Measurements from ENCODE around the gene SCARB1.

SCARB1 gene

GRCh38 chr12:124804011-124804621 lies 59.5 kb downstream of the SCARB1 start:
- DNase-seq (ENCODE audit: low spot score) = no peak
- FAIRE-seq = no peak

DNA sequence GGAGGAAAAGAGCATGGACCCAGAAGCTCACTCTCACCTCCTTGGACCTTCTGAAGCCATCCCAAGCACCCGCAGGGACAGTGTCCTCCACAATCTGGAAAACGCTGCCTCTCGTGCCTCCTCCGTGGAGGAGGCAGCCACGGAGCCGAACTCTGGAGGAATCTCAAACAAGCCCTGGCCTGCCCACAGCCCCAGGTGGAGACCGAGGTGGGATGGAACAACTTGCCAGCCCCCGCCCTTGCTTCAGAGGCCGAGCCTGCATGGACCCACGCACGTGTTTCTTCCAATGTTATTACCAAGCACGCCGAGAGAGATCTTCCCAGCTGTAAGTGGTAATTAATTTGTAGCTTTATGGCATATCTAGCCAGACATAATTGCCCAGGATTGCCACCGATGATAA lies 61.3 kb downstream of the SCARB1 start:
- FAIRE-seq (no peak), DNase-seq (ENCODE audit: low spot score) (no peak)

DNA sequence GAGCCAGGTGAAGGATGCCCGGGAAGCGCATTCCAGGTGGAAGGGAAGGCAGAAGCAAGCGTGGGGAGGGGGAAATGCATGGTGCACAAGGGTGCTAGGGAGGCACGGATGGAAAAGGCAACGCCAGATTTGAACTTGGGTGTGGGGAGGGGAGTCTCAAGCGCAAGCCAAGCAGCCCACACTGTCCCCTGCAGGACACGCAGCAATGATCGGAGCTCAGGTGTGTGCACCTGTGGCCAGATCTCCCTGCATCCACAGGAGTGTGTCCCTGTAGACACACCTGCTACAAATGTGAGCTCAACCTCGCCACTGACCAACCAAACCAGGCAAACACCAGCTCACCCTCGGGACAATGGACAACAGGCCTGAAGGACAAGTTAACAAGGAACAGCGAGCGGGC lies 63.2 kb downstream of the SCARB1 start:
- DNase-seq (ENCODE audit: low spot score) = no peak
- FAIRE-seq = no peak

DNA sequence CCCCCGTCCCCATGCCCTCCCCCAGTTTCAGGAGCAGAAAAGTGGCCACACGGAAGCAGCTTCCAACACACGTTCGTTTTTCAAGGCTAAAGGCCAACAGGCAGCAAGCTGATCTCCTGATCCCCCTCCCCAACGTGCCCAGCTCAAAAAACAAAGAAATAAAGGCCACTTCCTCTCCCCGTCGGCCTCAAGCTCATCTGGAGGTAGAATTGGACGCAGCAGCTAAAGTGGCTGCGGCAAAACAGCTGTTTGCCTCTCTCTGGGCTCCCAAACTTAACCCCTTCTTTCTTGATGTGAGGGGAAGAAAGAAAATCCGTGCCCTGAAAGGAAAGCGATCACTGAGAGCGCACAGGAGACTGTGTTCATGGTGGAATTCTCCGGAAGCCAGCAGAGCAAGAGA lies 66.3 kb downstream of the SCARB1 start:
- DNase-seq (ENCODE audit: low spot score) (no peak), FAIRE-seq (no peak)

GRCh38 chr12:124796303-124796960 lies 67.2 kb downstream of the SCARB1 start:
- no peak for FAIRE-seq
- DNase-seq (ENCODE audit: low spot score) = no peak

DNA sequence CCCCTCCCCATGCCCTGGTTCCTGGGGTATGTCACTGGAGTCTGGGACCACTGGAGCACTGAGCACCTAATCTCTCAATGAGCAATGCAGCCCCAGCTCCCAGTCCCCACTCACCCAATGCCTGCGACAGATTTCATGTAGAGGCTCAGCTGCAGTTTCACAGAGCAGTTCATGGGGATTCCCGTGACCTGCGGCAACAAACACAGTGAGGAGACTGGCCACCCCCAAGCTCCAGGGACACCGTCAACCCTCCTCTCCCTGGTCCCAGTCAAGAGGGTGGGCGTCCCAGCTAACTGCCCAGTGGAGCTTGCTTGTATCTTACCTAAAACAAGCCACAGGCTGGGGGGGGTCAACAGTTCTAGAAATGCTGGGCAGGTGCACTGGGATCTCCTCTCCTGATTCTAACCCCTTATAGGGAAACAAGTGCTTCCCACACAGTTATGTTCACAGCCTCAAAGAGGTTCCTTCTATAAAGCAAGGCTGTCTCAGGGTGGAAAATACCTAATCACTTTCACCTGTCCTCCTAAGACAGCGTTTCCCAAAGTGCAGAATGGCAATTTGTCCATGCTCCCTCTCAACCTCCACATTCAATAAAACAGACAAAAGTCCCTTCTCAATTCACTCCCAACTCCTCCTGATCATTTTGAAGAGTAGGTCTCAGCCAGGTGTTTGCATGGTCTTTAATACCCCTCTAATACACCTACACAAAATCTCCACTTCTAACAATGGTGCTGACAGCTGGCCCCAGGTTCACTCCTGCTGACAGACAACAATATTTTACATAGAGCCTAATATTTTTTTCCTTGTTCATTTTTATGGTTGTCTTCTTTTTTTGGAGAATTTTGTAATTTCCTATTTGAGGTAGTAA lies 68.3 kb downstream of the SCARB1 start:
- FAIRE-seq (no peak), DNase-seq (ENCODE audit: low spot score) (no peak)

DNA sequence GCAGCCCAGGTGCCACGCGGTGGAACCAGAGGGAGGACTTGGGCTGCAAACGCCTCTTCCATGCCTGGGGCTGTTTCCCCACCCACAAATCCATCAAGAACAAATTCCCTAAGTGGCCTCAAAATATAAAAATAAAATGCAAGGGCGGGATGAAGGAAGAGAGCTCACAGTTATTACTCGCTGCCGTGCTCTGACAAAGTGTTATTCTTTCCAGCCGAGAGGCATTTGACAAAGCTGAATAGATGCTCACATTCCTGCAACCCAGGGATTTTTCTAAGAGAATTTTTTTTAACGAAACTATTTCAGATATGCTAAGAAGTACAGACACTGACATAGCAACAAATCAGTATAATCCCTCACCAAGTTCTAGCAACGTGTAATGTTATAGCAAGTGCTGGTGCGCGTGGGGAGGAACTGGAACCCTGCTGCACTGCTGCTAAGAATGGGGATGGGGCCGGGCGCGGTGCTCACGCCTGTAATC lies 70.7 kb downstream of the SCARB1 start:
- DNase-seq (ENCODE audit: low spot score) (no peak), FAIRE-seq (no peak)

GRCh38 chr12:124792156-124792555 lies 71.5 kb downstream of the SCARB1 start:
- DNase-seq (ENCODE audit: low spot score) = no peak
- no peak for FAIRE-seq

DNA sequence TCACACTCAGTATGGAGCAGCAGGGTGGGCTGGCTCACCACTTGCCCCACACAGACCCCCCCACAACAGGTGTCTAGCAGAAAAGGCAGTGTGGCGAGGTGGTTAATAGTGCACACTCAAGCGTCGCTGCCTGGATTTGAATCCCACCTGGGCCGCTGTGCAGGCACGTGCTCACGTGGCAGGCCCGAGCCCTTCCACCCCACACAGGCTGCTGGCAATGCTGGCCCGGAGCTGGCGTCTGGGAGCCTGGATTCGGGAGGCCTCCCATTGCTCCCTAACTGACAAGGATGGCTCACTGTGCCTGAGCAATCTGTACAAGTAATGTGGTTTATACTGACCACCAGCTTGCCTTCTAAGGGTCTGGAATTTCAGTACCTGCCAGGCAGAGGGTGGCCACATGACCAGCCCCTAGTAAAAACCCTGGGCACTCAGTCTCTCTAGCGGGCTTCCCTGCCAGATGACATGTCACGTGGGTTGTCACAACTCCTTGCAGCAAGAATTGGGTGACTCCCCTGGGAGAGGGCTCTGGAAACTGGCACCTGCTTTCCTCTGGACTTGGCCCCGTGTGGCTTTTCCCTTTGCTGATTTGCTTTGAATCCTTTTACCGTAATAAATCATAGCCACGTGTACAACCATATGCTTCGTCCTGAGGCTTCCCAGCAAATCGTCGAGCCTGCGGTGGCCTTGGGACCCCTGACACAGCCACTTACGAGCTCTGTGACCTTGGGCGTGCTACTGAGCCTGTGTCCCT lies 72.8 kb downstream of the SCARB1 start:
- DNase-seq (ENCODE audit: low spot score) = no peak
- FAIRE-seq = no peak

DNA sequence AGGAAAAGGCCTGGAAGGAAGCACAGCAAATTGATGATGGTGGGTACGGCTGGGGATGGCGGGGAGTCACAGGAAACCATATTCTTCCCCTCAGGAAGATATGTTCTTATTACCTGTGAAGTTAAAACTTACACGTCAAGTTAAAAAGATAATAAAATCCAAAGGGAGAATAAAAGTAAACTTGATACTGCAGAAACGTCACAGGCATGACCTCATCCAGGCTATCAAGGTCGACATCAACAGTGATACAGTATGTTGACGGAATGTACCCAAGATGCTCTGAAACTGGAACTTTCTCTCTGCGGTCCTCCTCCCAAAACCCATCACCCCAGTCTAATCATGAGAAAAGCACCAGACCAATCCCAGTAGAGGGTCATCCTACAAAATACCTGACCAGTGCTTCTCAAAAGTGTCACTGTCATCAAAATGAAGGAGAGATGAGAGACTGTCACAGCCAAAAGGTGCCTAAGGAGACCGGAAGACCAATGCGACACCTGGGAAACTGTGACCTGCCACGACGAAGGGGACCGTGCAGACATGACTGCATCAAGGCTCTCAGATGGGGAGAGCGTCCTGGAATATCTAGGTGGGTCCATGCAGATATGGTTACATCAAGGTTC lies 74.6 kb downstream of the SCARB1 start:
- FAIRE-seq (no peak), DNase-seq (ENCODE audit: low spot score) (no peak)

DNA sequence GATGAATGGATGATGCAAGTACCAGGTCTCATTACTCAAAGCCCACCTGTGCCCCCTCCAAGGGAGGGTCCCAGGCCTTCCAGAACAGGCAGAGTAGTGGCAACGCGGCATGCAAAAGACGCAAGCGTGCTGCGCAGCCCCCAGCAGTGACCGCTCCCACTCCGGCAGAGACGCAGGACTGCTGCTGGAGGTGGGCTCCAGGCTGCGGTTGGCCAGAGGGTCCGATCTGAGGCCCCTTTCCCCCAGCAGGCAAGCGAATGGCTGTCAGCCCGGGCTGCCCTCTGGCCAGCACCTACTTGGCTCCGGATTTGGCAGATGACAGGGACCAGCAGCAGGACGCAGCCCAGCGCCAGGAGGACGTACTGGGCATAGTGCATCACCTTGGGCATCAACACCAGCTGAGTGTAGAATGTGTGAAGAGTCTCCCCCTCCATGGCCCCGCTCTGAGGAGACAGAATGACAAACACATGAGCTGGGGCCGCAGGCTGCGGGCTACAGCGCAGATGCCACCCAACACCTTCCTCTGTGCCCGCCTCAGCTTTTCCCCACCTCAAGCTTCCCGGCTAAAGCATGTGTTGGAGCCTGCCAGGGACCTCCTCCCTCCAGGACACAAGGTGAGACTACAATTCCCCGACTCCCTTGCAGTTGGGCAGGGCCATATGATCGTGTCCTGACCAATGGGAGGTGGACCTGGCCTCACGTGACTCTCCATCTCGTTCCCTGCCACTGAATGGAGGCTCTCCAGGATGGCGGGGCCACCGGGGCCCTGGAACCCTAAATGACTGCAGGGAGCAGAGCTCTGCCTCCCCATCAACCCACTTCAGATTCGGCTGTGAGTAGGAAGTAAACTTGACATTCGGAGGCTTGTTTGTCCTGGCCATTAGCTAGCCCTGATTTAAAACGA lies 77.4 kb downstream of the SCARB1 start:
- FAIRE-seq = no peak

GRCh38 chr12:124784871-124785572 lies 78.6 kb downstream of the SCARB1 start:
- FAIRE-seq (no peak), DNase-seq (ENCODE audit: low spot score) (no peak)

More for the DNA sequence above, 77.4 kb downstream of the SCARB1 start:
- DNase-seq (ENCODE audit: low spot score) = no peak

- no peak for FAIRE-seq
These were observed 80.6 kb downstream of the SCARB1 start for GRCh38 chr12:124783087-124783486.

DNA sequence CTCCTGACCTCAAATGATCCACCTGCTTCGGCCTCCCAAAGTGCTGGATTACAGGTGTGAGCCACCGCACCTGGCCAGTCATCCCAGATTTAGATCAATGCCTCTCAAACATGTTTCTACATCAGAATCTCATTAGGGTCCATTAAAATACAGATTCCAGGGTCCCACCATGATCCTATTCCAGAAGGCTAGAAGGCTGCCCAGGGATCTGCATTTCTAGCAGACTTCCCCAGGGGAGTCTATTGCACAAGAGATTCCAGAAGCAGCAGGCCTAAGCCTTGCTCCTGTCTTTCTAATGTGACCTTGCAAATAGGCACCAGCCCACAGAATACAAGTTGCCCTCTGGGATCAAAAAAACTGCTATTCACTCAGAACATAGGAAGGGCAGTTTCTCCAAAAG lies 81.5 kb downstream of the SCARB1 start:
- no peak for DNase-seq (ENCODE audit: low spot score)
- no peak for FAIRE-seq

More at GRCh38 chr12:124783087-124783486, 80.6 kb downstream of the SCARB1 start:
- DNase-seq (ENCODE audit: low spot score) = no peak

GRCh38 chr12:124780752-124781685 lies 82.6 kb downstream of the SCARB1 start:
- no peak for DNase-seq (ENCODE audit: low spot score)
- FAIRE-seq = no peak

GRCh38 chr12:124780336-124780735 lies 83.3 kb downstream of the SCARB1 start:
- no peak for DNase-seq (ENCODE audit: low spot score)
- FAIRE-seq = no peak

- DNase-seq (ENCODE audit: low spot score) (no peak), FAIRE-seq (no peak)
These were observed 84.2 kb downstream of the SCARB1 start for GRCh38 chr12:124779161-124780141.
